ENCODE results near the gene NANS.

The NANS gene

DNA sequence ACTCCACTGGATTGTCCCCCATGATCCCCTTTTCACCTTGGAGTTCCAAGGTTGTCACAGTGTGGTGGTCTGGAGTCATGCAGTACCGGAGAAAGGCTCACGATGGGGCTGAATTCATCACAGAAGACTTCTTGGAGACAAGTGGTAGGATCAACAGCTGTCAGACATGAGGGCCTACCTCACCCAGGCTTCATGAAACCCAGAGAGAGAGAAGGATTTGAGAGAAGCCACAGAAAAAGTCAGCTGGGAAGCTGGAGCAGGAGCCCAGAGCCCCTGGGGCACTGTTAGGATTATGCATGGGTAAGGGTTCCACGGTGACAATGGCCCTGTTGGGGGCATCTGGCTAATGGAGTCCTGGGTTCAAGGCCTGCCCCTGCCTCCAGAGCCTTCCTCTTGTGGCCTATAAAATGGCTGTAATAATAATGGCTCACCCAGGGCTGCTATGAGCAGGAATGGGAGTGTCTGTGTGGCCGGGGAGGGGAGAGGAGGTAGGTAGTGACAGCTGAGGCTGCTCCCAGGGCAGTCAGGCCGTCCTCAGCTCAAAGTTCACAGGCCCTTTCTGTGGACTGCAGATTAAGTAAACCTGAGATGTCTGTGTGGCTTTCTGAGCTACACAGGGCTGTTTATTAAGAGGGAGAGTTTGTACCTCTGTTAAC, 61.6 kb downstream of the NANS start:
- H3K27ac ChIP-seq (replicated peaks) = peak overlapping the region; percentile 96
- TF ChIP-seq, protein P1, sequence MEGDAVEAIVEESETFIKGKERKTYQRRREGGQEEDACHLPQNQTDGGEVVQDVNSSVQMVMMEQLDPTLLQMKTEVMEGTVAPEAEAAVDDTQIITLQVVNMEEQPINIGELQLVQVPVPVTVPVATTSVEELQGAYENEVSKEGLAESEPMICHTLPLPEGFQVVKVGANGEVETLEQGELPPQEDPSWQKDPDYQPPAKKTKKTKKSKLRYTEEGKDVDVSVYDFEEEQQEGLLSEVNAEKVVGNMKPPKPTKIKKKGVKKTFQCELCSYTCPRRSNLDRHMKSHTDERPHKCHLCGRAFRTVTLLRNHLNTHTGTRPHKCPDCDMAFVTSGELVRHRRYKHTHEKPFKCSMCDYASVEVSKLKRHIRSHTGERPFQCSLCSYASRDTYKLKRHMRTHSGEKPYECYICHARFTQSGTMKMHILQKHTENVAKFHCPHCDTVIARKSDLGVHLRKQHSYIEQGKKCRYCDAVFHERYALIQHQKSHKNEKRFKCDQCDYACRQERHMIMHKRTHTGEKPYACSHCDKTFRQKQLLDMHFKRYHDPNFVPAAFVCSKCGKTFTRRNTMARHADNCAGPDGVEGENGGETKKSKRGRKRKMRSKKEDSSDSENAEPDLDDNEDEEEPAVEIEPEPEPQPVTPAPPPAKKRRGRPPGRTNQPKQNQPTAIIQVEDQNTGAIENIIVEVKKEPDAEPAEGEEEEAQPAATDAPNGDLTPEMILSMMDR (IDR thresholded peaks at IDR 0.05; ENCODE audit: insufficient read depth, low read length) = peak; percentile 42
- TF ChIP-seq SPI1 (IDR thresholded peaks at IDR 0.05; ENCODE audit: borderline replicate concordance, low read depth) (no peak), GABPA (IDR thresholded peaks at IDR 0.05; ENCODE audit: low read depth) (no peak)
- TF ChIP-seq, protein P2, sequence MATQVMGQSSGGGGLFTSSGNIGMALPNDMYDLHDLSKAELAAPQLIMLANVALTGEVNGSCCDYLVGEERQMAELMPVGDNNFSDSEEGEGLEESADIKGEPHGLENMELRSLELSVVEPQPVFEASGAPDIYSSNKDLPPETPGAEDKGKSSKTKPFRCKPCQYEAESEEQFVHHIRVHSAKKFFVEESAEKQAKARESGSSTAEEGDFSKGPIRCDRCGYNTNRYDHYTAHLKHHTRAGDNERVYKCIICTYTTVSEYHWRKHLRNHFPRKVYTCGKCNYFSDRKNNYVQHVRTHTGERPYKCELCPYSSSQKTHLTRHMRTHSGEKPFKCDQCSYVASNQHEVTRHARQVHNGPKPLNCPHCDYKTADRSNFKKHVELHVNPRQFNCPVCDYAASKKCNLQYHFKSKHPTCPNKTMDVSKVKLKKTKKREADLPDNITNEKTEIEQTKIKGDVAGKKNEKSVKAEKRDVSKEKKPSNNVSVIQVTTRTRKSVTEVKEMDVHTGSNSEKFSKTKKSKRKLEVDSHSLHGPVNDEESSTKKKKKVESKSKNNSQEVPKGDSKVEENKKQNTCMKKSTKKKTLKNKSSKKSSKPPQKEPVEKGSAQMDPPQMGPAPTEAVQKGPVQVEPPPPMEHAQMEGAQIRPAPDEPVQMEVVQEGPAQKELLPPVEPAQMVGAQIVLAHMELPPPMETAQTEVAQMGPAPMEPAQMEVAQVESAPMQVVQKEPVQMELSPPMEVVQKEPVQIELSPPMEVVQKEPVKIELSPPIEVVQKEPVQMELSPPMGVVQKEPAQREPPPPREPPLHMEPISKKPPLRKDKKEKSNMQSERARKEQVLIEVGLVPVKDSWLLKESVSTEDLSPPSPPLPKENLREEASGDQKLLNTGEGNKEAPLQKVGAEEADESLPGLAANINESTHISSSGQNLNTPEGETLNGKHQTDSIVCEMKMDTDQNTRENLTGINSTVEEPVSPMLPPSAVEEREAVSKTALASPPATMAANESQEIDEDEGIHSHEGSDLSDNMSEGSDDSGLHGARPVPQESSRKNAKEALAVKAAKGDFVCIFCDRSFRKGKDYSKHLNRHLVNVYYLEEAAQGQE (IDR thresholded peaks at IDR 0.05; ENCODE audit: insufficient replicate concordance, low read depth) = no peak
- no peaks in the 10 kb centered on the region for H3K27me3 ChIP-seq (ENCODE audit: insufficient read depth, poor library complexity, severe bottlenecking)
- peak overlapping the region; percentile 59 for H3K4me3 ChIP-seq (replicated peaks; ENCODE audit: insufficient read depth, low read length)
- DNase-seq (ENCODE audit: low read depth in 1 of 2, low spot score in 1 of 2) = peak in 1 of 2 experiments; percentile 77

DNA sequence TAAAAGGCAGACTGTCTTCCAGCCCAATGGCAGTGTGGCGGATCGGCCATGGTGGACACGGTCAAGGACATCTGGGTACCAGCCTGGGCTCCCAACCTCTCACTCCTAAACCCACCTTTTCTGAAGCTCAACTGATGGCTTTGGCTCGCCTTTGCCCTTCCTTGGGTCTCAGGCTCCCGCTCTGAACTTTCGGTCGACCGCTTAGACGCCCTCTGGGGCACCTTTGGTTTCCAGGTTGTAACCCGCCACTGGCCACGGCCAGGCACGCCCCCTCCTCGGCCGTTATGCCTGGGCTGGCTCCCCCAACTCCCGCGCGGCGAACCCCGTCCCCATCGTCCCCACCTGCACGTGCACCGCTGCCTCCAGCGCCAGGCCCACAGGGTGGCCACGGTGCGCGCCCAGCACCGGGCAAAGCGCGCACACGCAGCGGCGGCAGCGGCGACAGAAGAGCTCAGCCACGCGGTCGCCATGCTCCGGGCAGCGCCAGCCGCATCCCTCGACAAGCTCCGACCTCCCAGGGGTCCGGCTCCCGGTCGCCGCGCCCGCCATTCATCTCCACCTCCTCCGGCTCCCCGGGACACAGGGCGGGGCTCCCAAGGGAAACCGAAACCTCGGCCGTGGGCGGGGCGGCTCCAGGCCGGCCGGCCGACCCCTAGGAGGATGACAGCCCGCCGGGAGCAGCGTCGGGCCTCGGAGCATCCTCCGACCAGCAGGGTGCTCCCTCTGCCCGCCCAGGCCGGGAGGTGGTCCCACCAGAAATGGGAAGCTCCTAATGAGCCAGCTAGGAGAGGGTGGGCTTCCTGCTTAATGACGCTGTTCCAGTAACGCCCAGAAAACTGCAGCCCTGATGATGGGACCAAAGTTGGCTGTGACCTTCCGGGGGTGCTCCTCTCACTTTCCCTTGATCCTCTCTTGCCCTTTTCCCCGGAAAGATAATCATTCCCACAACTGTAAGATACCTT, 62.4 kb downstream of the NANS start, which contains the start of gene TRIM14:
Gene TRIM14 (minus strand): TSS at position 583 of the 962 bp plus-strand sequence. CDS start 34 bp downstream, at position 549.
- peak within 1 kb of the TSS; percentile 59 for H3K4me3 ChIP-seq (replicated peaks; ENCODE audit: insufficient read depth, low read length)
- DNase-seq (ENCODE audit: low read depth in 1 of 2, low spot score in 1 of 2) = peak; percentile 66 to 76
- TF ChIP-seq SPI1 (IDR thresholded peaks at IDR 0.05; ENCODE audit: borderline replicate concordance, low read depth) (no peak), POLR2AphosphoS5 (IDR thresholded peaks at IDR 0.05; ENCODE audit: low read depth) (peak; percentile 69)
- TF ChIP-seq, protein P1 (IDR thresholded peaks at IDR 0.05; ENCODE audit: insufficient read depth, low read length) = no peak
- TF ChIP-seq, protein P2 (IDR thresholded peaks at IDR 0.05; ENCODE audit: insufficient replicate concordance, low read depth) = no peak
- peak within 1 kb of the TSS; percentile 96 for H3K27ac ChIP-seq (replicated peaks)
- H3K27me3 ChIP-seq (ENCODE audit: insufficient read depth, poor library complexity, severe bottlenecking) = no peaks in the 10 kb centered on the region

DNA sequence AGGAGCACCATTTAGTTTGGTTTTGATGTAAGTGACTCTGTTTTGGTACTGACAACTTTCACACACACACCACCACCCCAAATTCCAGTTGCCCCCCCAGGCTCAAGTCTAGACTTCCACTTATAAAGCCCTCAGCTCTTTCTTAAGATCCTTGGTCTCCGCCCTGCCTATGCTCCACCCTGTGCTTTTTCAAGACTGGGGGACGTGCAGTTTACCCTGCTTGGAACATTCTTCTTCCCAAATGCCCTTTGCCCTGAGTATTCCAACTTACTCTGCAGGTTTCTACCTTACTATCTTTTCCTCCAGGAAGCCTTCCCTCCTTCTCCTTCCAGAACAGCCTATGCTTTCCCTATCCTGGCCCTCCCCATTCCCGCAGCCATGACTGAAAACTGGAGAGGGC, 63.9 kb downstream of the NANS start:
- Histone ChIP-seq H3K27ac (replicated peaks) (peak overlapping the region; percentile 96), H3K4me3 (replicated peaks; ENCODE audit: insufficient read depth, low read length) (no peak overlapping the region)
- TF ChIP-seq SPI1 (IDR thresholded peaks at IDR 0.05; ENCODE audit: borderline replicate concordance, low read depth) (no peak), POLR2AphosphoS5 (IDR thresholded peaks at IDR 0.05; ENCODE audit: low read depth) (no peak), GABPA (IDR thresholded peaks at IDR 0.05; ENCODE audit: low read depth) (no peak)
- TF ChIP-seq, protein P1 (IDR thresholded peaks at IDR 0.05; ENCODE audit: insufficient read depth, low read length) = no peak
- TF ChIP-seq, protein P2 (IDR thresholded peaks at IDR 0.05; ENCODE audit: insufficient replicate concordance, low read depth) = no peak

More for the DNA sequence above, 63.9 kb downstream of the NANS start:
- DNase-seq (ENCODE audit: low read depth in 1 of 2, low spot score in 1 of 2) = no peak
- no peaks in the 10 kb centered on the region for H3K27me3 ChIP-seq (ENCODE audit: insufficient read depth, poor library complexity, severe bottlenecking)

Measured in HL-60 (cell line).